ENCODE results near the gene SLC4A2. TPM values are rescaled to one million over a fixed set of nuclear protein-coding genes. Genes with fewer than 3 reads are reported as not detected.

The SLC4A2 gene
- total RNA-seq, 1 donor from 2014 or later = 66.5 TPM

- Histone ChIP-seq H3K4me1 (peaks cover 27% of the 10 kb centered on the region), H3K27ac (no peak overlapping the region), H3K4me3 (no peak overlapping the region), H3K9me3 (no peaks in the 10 kb centered on the region), H3K27me3 (no peaks in the 10 kb centered on the region), H3K36me3 (no peaks in the 10 kb centered on the region)
- DNase-seq (ENCODE audit: extremely low spot score in 2 of 2) = no peak
- TF ChIP-seq CTCF (IDR thresholded peaks at IDR 0.05) (no peak), POLR2AphosphoS5 (IDR thresholded peaks at IDR 0.05; ENCODE audit: insufficient read depth in 1 of 2, low read depth in 1 of 2) (no peak), POLR2A (IDR thresholded peaks at IDR 0.05) (no peak)
- intact Hi-C loops (cut with DNase I) = no loop called here
Observed at GRCh38 chr7:151048911-151049463, 10.4 kb upstream of the SLC4A2 start.

- intact Hi-C loops (cut with DNase I) = loop anchor here (10.0 kb wide), 1 partner anchor 184 kb away; the partner anchor contains the start of gene CHPF2
- H3K36me3 ChIP-seq = no peaks in the 10 kb centered on the region
- DNase-seq (ENCODE audit: extremely low spot score in 2 of 2) = no peak
- H3K4me3 ChIP-seq = peak overlapping the region in 1 of 2 donors; percentile 15
- H3K27ac ChIP-seq = no peak overlapping the region
- no peaks in the 10 kb centered on the region for H3K27me3 ChIP-seq
- peaks cover 27% of the 10 kb centered on the region for H3K4me1 ChIP-seq
- no peaks in the 10 kb centered on the region for H3K9me3 ChIP-seq
- no peak for TF ChIP-seq POLR2AphosphoS5 (IDR thresholded peaks at IDR 0.05; ENCODE audit: insufficient read depth in 1 of 2, low read depth in 1 of 2)
- no peak for TF ChIP-seq CTCF (IDR thresholded peaks at IDR 0.05)
- TF ChIP-seq POLR2A (IDR thresholded peaks at IDR 0.05) = no peak
Observed at GRCh38 chr7:151051108-151051507, 8.3 kb upstream of the SLC4A2 start.

GRCh38 chr7:151053096-151053495, 6.3 kb upstream of the SLC4A2 start:
- Histone ChIP-seq H3K36me3 (no peaks in the 10 kb centered on the region), H3K4me3 (no peak overlapping the region), H3K27me3 (no peaks in the 10 kb centered on the region), H3K9me3 (no peaks in the 10 kb centered on the region), H3K4me1 (peaks cover 24% of the 10 kb centered on the region), H3K27ac (no peak overlapping the region)
- no peak for DNase-seq (ENCODE audit: extremely low spot score in 2 of 2)
- TF ChIP-seq CTCF (IDR thresholded peaks at IDR 0.05) (no peak), POLR2A (IDR thresholded peaks at IDR 0.05) (no peak), POLR2AphosphoS5 (IDR thresholded peaks at IDR 0.05; ENCODE audit: insufficient read depth in 1 of 2, low read depth in 1 of 2) (no peak)
- intact Hi-C loops (cut with DNase I) = loop anchor here (10.0 kb wide), 1 partner anchor 182 kb away; the partner anchor contains the start of gene CHPF2

- intact Hi-C loops (cut with DNase I) = loop anchor here (10.0 kb wide), 1 partner anchor 181 kb away; the partner anchor contains the start of gene CHPF2
- DNase-seq (ENCODE audit: extremely low spot score in 2 of 2) = no peak
Observed at GRCh38 chr7:151053751-151054150, 5.6 kb upstream of the SLC4A2 start.

More at GRCh38 chr7:151053751-151054150, 5.6 kb upstream of the SLC4A2 start:
- Histone ChIP-seq H3K27me3 (no peaks in the 10 kb centered on the region), H3K4me3 (no peak overlapping the region), H3K36me3 (no peaks in the 10 kb centered on the region), H3K9me3 (no peaks in the 10 kb centered on the region), H3K27ac (no peak overlapping the region), H3K4me1 (peaks cover 30% of the 10 kb centered on the region)
- TF ChIP-seq POLR2AphosphoS5 (IDR thresholded peaks at IDR 0.05; ENCODE audit: insufficient read depth in 1 of 2, low read depth in 1 of 2) = no peak
- no peak for TF ChIP-seq CTCF (IDR thresholded peaks at IDR 0.05)
- no peak for TF ChIP-seq POLR2A (IDR thresholded peaks at IDR 0.05)
